ENCODE data around the gene DNAAF5.

DNAAF5 gene

DNA sequence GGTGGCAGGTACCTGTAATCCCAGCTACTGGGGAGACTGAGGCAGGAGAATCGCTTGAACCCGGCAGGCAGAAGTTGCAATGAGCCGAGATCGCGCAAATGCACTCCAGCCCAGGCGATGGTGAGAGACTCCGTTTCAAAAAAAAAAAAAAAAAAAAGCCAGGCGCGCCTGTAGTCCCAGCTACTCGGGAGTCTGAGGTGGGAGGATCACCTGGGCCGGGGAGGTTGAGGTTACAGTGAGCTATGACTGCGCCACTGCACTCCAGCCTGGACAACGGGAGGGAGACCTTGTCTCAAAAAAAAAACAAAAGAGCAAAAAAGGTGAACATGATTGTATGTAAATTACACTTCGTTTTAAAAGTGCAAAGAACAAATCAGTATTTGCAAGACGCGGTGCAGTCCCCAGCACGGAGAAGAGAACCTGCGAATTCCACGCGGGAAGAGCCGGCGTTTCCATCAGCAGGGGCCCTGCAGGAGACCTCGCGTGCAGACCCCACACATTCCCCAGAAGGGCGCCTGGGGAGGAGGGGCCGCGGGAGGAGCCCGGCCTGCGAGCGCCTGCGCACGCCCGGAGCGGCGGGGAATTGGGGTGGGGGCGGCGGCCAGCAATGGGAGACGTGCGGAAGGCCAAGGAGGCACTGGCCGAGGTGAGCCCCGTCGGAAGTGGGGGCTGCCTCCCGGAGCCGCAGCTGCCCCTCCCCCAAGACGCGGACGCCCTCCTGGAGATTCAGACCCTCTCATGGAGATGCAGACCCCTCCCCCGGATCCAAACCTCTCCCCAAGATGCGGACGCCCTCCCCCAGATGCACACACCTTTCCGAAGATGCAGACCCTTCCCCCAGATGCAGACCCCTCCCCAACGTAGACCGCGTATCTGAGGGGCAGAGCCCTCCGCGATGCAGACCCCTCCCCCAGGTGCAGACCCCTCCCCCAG, 89.1 kb downstream of the DNAAF5 start:
- DNase-seq (ENCODE audit: low read depth), result no peak

DNA sequence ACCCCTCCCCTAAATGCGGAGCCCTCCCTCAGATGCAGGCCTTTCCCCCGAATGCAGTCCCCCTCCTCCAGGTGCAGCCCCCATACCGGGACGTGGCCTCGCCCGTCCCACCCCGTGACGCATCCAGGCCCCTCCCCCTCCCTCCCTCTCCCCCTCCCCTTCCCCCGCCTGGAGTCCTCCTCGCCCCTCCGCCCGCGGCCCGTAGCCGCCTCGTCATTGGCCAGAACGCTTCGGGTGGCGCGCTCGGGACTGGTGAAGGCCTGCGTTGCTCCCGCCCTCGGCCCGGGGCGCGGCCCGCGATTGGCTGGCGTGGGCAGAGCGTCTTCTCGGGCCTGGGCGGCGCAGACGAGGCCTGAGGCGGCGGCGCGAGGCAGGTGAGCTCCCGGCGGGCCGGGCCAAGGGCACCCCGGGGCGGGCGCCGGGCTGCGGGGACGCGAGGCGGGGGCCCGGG, 89.8 kb downstream of the DNAAF5 start:
- DNase-seq (ENCODE audit: low read depth), result peak; percentile 97

GRCh38 chr7:816751-817671, 90.5 kb downstream of the DNAAF5 start:
- peak; percentile 25 for DNase-seq (ENCODE audit: low read depth)

DNA sequence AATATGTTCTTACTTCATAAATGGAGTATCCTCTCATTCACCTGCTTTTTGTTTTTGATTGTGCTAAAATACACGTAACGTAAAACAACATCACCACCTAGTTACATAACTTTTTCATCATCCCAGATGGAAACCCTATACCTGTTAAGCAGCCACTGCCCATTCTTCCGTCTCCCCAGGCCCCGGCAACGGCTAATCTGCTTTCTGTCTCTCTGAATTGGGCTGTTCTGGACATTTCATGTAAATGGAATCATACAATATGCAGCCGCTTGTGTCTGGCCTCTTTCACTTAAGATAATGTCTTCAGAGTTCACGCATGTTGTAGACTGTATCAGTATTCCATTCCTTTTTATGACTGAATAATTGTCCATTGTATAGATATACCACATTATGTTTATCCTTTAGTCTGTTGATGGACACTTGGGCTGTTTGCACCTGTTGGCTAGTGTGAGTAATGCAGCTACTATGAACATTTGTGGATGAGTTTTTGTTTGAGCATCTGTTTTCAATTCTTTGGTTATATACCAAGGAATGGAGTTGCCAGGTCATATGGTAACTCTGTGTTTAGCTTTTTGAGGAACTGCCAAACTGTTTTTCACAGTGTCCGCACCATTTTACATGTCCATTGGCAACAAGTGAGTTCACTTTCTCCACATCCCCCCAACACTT, 91.7 kb downstream of the DNAAF5 start:
- DNase-seq (ENCODE audit: low read depth), result no peak

DNA sequence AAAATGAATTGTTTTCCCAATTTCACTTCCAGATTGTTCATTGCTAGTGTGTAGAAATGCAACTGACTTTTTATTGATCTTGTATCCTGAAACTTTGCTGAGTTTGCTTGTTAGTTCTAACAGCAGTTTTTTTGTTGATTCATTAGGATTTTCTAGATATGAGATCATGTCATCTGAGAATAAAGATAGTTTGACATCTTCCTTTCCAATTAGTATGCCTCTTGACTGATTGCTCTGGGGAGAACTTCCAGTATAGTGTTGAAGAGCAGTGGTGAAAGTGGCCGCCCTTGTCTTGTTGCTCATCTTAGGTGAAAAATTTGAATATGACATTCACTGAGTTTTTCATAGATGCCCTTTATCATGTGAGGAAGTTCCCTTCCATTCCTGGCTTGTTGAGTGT, 93.8 kb downstream of the DNAAF5 start:
- no peak for DNase-seq (ENCODE audit: low read depth)

DNA sequence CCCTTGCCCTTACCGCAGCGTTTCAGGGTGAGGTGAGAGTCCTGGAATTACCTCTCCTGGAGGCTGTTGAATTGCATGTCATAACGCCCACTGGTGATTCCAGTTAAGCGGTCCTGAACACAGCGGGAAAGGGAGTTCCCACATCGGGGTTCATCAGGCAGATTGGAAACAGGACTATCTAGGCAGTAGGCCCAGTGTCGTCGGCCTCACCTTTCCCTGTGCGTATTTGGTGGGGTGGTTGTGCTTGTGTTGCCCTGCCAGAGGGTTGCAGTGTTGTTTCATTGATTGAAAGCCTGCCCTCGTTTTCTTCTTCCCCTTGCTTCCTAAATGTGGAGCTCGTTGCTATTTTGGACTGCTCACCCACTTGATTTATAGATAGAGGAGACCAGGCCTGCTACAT, 95.2 kb downstream of the DNAAF5 start:
- no peak for DNase-seq (ENCODE audit: low read depth)

DNA sequence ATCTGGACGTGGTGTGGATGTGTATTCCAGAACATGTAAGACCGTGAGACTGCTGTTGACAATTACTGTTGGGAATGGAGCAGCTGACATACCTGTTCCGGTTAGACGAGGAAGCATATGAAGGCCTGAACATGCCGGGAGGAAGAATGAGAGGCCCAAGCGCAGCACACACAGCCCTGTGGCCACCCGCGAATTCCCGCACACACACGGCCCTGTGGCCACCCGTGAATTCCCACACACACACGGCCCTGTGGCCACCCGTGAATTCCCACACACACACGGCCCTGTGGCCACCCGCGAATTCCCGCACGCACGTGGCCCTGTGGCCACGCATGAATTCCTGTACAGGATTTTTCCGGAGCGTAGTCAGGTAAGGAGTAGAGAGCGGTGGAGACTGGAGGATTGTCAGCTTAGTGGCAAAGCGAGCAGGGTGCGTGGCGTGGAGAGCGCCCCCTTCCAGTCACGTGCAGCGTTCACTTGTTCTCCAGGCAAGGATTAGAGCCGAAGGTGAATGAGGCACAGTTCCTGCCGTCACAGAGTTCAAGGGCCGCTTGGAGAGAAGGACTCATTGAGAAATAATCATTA, 96.3 kb downstream of the DNAAF5 start:
- no peak for DNase-seq (ENCODE audit: low read depth)

- no peak for DNase-seq (ENCODE audit: low read depth)
These were observed 97.2 kb downstream of the DNAAF5 start for GRCh38 chr7:823649-824048.

GRCh38 chr7:824081-824480, 97.6 kb downstream of the DNAAF5 start:
- no peak for DNase-seq (ENCODE audit: low read depth)

DNA sequence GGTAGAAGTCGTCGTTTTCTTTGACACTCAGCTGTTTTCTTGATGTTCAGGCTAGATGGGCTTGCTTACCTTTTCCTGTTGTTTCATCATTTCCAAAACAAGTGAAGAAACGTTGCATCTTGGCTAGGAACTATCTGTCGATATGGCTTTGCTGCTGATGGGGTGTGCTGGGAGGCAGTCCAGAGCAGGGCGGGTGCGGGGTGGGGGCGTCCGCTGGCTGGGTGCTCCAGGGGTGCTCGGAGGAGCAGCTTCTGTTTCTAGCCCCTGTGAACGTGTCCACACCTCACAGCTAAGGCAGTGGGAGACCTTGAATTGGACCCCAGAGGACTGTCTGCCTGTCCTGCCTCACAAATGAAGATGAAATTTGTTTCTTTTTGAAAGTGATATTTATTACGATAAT, 98.2 kb downstream of the DNAAF5 start:
- no peak for DNase-seq (ENCODE audit: low read depth)

- no peak for DNase-seq (ENCODE audit: low read depth)
These were observed 98.9 kb downstream of the DNAAF5 start for GRCh38 chr7:825386-825785.

GRCh38 chr7:826230-826917, 99.9 kb downstream of the DNAAF5 start:
- DNase-seq (ENCODE audit: low read depth), result no peak

GRCh38 chr7:828793-829561, 102.5 kb downstream of the DNAAF5 start:
- no peak for DNase-seq (ENCODE audit: low read depth)

DNA sequence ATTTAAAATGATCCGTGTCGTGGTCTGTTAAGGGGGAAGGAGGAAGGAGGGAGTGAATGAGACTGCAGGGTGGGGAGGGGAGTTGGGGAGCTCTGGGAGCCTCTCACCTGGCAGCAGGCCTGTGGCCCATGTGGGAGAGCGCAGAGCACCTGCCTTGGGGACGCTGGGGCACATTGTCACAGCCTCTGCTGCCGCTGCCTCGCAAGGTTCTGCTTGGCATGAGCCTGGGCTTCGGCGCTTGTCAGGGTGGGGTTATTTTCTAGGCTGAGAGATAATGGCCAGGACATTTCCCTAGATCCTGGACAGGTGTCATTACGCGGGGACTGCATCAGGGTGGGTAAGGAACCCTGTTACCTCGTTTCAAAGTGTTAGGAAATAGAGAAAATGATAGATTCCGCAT, 103.6 kb downstream of the DNAAF5 start:
- DNase-seq (ENCODE audit: low read depth), result no peak

DNA sequence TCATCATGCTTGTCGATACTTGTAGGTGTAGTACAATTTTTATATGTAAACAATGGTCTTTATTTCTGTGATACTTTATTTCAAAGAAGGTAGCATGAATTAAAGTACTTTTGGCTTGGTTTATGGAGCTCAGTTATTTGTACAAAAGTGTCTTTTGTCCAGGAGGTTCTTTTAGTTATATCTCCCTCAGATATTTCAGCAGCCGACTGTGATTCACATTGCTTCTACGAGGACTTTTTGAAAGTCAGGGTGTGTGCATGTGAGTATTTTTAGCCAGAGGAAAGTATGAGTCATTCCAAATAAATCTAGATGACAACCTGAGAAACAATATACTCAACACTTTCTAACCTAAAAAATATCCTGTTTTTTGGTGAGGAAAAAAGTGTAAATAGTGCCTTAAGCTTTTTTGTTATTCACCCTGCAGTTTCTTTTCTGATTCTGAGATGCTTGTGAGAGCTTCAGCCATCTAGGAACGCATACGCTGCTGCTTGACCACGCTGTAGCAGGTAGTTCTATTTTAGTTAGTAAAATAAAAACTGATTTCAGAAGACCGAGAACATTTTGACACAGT, 105.2 kb downstream of the DNAAF5 start:
- DNase-seq (ENCODE audit: low read depth), result no peak

DNA sequence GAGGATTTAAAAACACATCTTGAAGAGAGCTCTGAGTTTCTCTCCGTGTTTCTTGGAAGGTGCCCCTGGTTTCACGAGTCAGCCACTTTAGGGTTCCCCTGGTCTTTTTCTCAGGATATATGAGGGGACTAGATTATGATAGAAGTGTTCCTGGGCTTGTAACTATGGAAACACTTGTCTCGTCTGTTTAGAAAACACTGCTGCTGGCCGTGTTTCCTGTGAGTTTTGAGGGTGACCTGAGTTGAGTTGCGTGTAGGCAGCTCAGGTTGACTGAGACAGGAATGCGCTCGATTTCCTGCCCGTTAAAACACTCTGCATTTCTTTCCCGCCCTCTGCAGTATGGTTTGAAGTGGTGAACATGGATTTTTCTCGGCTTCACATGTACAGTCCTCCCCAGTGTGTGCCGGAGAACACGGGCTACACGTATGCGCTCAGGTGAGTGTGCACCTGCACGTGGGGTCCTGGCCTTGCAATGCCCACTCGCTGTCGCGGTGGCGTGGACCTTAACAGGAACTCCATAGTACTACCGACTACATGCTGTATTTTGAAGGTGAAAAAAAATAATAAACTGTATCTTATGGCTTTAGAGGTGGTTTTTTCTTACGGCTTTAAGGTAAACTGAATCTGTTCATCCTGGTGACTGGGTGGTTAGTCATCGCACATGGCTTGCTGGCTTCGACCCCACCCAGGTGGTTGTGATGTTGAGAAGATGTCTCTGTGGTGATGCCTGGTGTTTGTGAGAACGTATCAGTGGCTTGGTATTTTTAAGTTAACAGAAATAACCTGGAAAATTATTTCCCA, 105.9 kb downstream of the DNAAF5 start, which contains the start of gene SUN1:
SUN1 (plus strand) TSS at position 310 of the 801 bp plus-strand sequence; CDS start at position 359, 49 bp downstream.
- DNase-seq (ENCODE audit: low read depth), result peak; percentile 53

DNA sequence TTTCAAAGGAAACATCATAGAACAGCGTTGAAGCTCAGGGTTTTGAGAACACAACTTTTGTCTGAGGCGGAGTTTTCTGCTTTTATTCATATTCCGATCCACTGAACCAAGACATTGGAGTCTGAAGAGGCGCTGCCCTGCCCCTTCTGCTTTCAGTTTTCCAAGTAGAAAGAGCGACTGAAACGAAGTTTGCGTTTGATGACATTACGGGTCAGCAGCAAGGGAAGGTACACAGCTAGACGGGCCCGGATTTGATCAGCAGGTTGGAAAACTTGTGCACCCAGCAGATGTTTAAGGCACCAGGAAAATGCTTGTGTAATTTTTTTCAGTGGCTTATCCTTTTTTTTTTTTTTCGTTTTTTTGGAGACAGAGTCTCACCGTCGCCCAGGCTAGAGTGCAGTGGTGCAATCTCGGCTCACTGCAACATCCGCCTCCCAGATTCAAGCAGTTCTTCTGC, 106.5 kb downstream of the DNAAF5 start:
- DNase-seq (ENCODE audit: low read depth), result no peak

DNA sequence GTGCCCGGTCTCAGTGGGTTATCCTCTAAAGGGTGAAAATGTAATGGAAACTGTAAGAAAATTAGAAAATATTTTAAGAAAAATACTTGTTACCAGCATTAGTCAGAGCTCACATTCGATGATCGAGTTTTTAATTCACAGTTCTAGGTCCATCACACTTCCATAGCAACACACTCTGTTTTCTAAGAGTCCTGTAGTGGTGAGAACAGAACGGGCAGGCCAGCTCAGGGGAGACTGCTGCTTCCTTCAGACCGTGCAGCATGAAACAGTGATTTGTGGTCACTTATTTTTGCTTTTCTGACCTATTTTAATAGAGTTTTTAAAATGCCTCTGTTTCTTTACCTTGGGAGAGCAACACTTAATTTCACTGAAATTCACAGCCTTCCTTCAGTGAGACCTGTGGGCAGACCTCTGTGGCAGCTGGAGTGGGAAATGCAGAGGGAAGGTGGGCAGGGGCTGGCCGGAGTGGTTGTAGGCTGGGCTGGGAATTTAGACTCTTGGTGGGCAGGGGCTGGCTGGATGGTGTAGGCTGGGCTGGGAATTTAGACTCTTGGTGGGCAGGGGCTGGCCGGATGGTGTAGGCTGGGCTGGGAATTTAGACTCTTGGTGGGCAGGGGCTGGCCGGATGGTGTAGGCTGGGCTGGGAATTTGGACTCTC, 107.2 kb downstream of the DNAAF5 start:
- DNase-seq (ENCODE audit: low read depth), result no peak

Measured in activated T-helper 9 cell treated with anti-CD3 and anti-CD28 coated beads, Interleukin-2, amount 50 U/mL, for 16 hours (primary cell).